ENCODE data around the gene FOCAD. TPM values are rescaled to one million over a fixed set of nuclear protein-coding genes. Genes with fewer than 3 reads are reported as not detected.

FOCAD gene
- total and polyA plus RNA-seq, 2 donors (not counting 1 experiment from before 2014, with no cell fraction given), result 4.0 to 10.1 TPM

DNA sequence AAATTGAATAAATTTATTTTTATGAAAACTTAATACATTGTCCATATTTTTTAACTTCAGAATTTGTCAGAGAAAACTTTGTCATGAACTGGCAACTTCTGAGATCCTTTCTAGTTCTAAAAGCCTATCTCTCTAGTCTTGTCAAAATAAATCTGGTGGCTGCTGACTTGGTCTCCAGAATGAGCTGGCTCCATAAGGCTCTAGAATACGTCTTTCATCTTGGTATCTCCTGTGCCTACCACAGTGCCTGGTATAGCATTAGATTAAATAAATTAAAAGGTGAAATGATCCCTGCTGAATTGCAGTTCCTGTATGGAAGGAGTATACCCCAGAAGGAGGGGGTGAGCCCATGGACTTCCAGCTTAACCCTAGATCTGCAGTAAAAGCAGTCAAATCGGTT lies 2.6 kb upstream of the FOCAD start:
- Mint-ChIP-seq H3K4me1 (peaks cover 17% of the 10 kb centered on the region), H3K9me3 (ENCODE audit: insufficient read depth) (no peaks in the 10 kb centered on the region), H3K27ac (no peak overlapping the region), H3K4me3 (no peak overlapping the region), H3K27me3 (no peaks in the 10 kb centered on the region)
- no peaks in the 10 kb centered on the region for H3K27me3 ChIP-seq (replicated peaks in 1 of 4; ENCODE audit: control extremely low read depth in 1 of 4, control insufficient read depth in 3 of 4, insufficient read depth in 4 of 4, low read length in 3 of 4)
- H2AFZ ChIP-seq (ENCODE audit: insufficient read depth, low read depth, low read length, poor library complexity, severe bottlenecking), result no peak overlapping the region
- H3K79me2 ChIP-seq (ENCODE audit: control insufficient read depth, insufficient read depth, low read length), result no peaks in the 10 kb centered on the region
- no peak overlapping the region for H3K27ac ChIP-seq (ENCODE audit: low read length in 2 of 2)
- ATAC-seq (ENCODE audit: low read depth) (no peak), DNase-seq (no peak)
- POLR2A ChIA-PET, result no interaction called here
- no peaks in the 10 kb centered on the region for H4K20me1 ChIP-seq (ENCODE audit: control insufficient read depth, insufficient read depth, low read length, poor library complexity, severe bottlenecking)
- TF ChIP-seq CTCF (IDR thresholded peaks at IDR 0.05), result no peak
- no peak for TF ChIP-seq EZH2 (IDR thresholded peaks at IDR 0.05; ENCODE audit: borderline replicate concordance, insufficient read depth, low read depth, low read length, poor library complexity, severe bottlenecking)
- no peak overlapping the region for H3K4me2 ChIP-seq (replicated peaks; ENCODE audit: low read depth, low read length, poor library complexity, severe bottlenecking)
- no peaks in the 10 kb centered on the region for H3K36me3 ChIP-seq (replicated peaks in 1 of 2; ENCODE audit: control extremely low read depth in 1 of 2, control insufficient read depth in 1 of 2, extremely low read depth in 1 of 2, insufficient read depth in 2 of 2, low read length in 1 of 2)
- H3K9me3 ChIP-seq (ENCODE audit: control extremely low read depth in 1 of 3, control insufficient read depth in 2 of 3, insufficient read depth in 1 of 3, low read length in 2 of 3), result peaks cover 0 to 2% (median 0%) of the 10 kb centered on the region in 3 donors
- intact Hi-C loops (cut with micrococcal nuclease), result loop anchor here (5.0 to 10.0 kb wide), 5 partner anchors 39 to 1313 kb away; partner anchors contain the start of genes ACER2, CDKN2A, CDKN2B-AS1 and HACD4
- CTCF ChIA-PET, result no interaction called here
- no peak overlapping the region for H3K4me3 ChIP-seq (ENCODE audit: control extremely low read depth in 1 of 5, extremely low read depth in 1 of 5, insufficient read depth in 1 of 5, low read depth in 2 of 5, low read length in 4 of 5)
- no peak overlapping the region for H3K9ac ChIP-seq (ENCODE audit: low read length)
- peaks cover 15 to 17% of the 10 kb centered on the region in 2 donors for H3K4me1 ChIP-seq (ENCODE audit: control insufficient read depth in 2 of 2, insufficient read depth in 2 of 2, low read length in 2 of 2)
- WGBS (ENCODE audit: insufficient coverage), result 100% methylated on average over 1 of the region's 2 CpGs

DNA sequence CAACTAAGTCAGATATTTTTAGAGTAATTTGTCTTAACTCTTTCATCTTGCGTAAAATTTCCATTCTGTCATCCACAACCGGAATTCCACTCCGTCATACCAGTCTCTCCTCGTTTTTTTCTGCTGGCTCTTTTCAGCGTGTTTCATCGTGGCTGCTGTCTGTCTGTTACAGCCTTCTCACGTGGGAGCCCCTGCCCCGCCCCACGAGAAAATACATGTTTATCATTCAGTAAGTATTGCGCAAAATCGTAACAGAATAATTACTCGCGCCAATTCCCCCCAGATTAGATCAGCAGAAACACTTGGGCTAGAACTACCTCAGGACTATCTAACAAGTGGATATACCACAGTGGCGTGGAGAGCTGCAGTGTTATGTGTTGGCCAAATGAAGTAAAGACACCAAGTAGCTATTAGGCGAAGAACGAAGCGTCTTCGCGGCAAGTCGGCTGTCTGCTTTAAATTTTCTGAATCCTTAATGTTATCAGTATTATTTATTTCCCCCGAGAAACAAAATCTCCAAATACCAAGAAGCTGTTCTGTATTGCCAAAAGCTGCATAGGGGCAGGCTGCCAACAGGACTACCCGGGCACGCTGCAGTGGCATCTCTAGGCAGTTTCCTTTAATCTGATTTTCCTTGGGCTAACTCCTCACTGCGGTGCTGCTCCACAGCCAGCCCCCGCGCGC lies 566 bp upstream of the FOCAD start:
- Histone ChIP-seq H3K79me2 (ENCODE audit: control insufficient read depth, insufficient read depth, low read length) (peaks cover 5% of the 10 kb centered on the region), H3K9me3 (ENCODE audit: control extremely low read depth in 1 of 3, control insufficient read depth in 2 of 3, insufficient read depth in 1 of 3, low read length in 2 of 3) (no peaks in the 10 kb centered on the region), H2AFZ (ENCODE audit: insufficient read depth, low read depth, low read length, poor library complexity, severe bottlenecking) (peak overlapping the region; percentile 91), H3K27me3 (replicated peaks in 1 of 4; ENCODE audit: control extremely low read depth in 1 of 4, control insufficient read depth in 3 of 4, insufficient read depth in 4 of 4, low read length in 3 of 4) (no peaks in the 10 kb centered on the region), H4K20me1 (ENCODE audit: control insufficient read depth, insufficient read depth, low read length, poor library complexity, severe bottlenecking) (no peaks in the 10 kb centered on the region), H3K4me2 (replicated peaks; ENCODE audit: low read depth, low read length, poor library complexity, severe bottlenecking) (peak overlapping the region; percentile 94), H3K9ac (ENCODE audit: low read length) (peak overlapping the region; percentile 89), H3K27ac (ENCODE audit: low read length in 2 of 2) (no peak overlapping the region), H3K4me3 (ENCODE audit: control extremely low read depth in 1 of 5, extremely low read depth in 1 of 5, insufficient read depth in 1 of 5, low read depth in 2 of 5, low read length in 4 of 5) (peak overlapping the region; percentile 60 to 92 (median 83)), H3K36me3 (replicated peaks in 1 of 2; ENCODE audit: control extremely low read depth in 1 of 2, control insufficient read depth in 1 of 2, extremely low read depth in 1 of 2, insufficient read depth in 2 of 2, low read length in 1 of 2) (no peaks in the 10 kb centered on the region), H3K4me1 (ENCODE audit: control insufficient read depth in 2 of 2, insufficient read depth in 2 of 2, low read length in 2 of 2) (peaks cover 15 to 17% of the 10 kb centered on the region in 2 donors)
- no peaks in the 10 kb centered on the region for H3K27me3 Mint-ChIP-seq
- ChIA-PET CTCF (interaction anchor here (1.0 to 2.3 kb wide), 4 partner anchors 10 to 64 kb away, joined by 3 to 8 read pairs (median 4); partner anchors contain the start of gene MLLT3), POLR2A (interaction anchor here (1.2 to 1.4 kb wide), 2 partner anchors 25 to 61 kb away, joined by 3 to 7 read pairs; partner anchors contain the start of gene MLLT3)
- ATAC-seq (ENCODE audit: low read depth) (peak; percentile 1), DNase-seq (no peak)
- peak overlapping the region; percentile 28 for H3K27ac Mint-ChIP-seq
- 14% methylated on average over 19 of the region's 27 CpGs for WGBS (ENCODE audit: insufficient coverage)
- intact Hi-C loops (cut with micrococcal nuclease), result loop anchor here (1.0 to 10.0 kb wide), 7 partner anchors 41 to 1635 kb away; partner anchors contain the start of genes ACER2, CDKN2A, CDKN2B-AS1 and HACD4
- no peaks in the 10 kb centered on the region for H3K9me3 Mint-ChIP-seq (ENCODE audit: insufficient read depth)
- H3K4me3 Mint-ChIP-seq, result peak overlapping the region; percentile 95
- no peak for TF ChIP-seq CTCF (IDR thresholded peaks at IDR 0.05)
- TF ChIP-seq EZH2 (IDR thresholded peaks at IDR 0.05; ENCODE audit: borderline replicate concordance, insufficient read depth, low read depth, low read length, poor library complexity, severe bottlenecking), result no peak
- H3K4me1 Mint-ChIP-seq, result peaks cover 17% of the 10 kb centered on the region
